PC-9 (cell line): ENCODE results near the gene FARS2. TPM values are rescaled to one million over a fixed set of nuclear protein-coding genes. Genes with fewer than 3 reads are reported as not detected.

Experiments used
- BruUV-seq: library from RNA; stranded (reverse); fragments of 400-500 nt; replicated peaks from 2 replicates; lab custom pipeline; 2021; lab: Mats Ljungman, UMichigan
- CTCF ChIA-PET: fragments of 300-600 bp; sonication (Branson Sonifier 250); formaldehyde crosslinking; loops from one replicate; lab custom pipeline; 2022; ENCODE audit warnings: antibody characterized with exemption; lab: Charles Lee
- POLR2A ChIA-PET: fragments of 300-600 bp; sonication (Branson Sonifier 250); formaldehyde crosslinking; loops from one replicate; lab custom pipeline; 2022; ENCODE audit warnings: antibody characterized with exemption; ENCODE audit not compliant: unreplicated experiment; lab: Charles Lee
- DNase-seq, 2 experiments: peaks; one replicate each; pipeline versions ENCODE4 v3.0.0 to v3.0.0-alpha.2; 2015 to 2022; ENCODE audit warnings: mixed read lengths in 1 of 2
- H2AFZ ChIP-seq: fragments of 200-600 bp; sonication (generic); 2 replicates; pipeline ENCODE4 v1.8.1; 2017; ENCODE audit warnings: antibody characterized with exemption
- H3F3A ChIP-seq: fragments of 200-600 bp; sonication (generic); 2 replicates; pipeline ENCODE4 v1.8.1; 2017; ENCODE audit warnings: antibody characterized with exemption, mild to moderate bottlenecking, low read depth; ENCODE audit not compliant: insufficient read depth
- H3K27ac ChIP-seq: fragments of 200-600 bp; sonication (generic); 2 replicates; pipeline ENCODE4 v1.6.1; 2016; ENCODE audit warnings: mixed run types
- H3K27me3 ChIP-seq: fragments of 200-600 bp; sonication (generic); 2 replicates; pipeline ENCODE4 v1.6.1; 2016; ENCODE audit warnings: low read depth, mixed run types; ENCODE audit not compliant: insufficient read depth
- H3K36me3 ChIP-seq: fragments of 200-600 bp; sonication (generic); 2 replicates; pipeline ENCODE4 v1.6.1; 2016; ENCODE audit warnings: low read depth, mixed run types
- H3K4me1 ChIP-seq: fragments of 200-600 bp; sonication (generic); replicated peaks from 2 replicates; pipeline ENCODE4 v1.6.1; 2016; ENCODE audit warnings: mixed run types; ENCODE audit not compliant: insufficient read depth
- H3K4me2 ChIP-seq: fragments of 200-600 bp; sonication (generic); 2 replicates; pipeline ENCODE4 v1.6.1; 2017; ENCODE audit warnings: mixed run types
- H3K4me3 ChIP-seq: fragments of 200-600 bp; sonication (generic); 2 replicates; pipeline ENCODE4 v1.6.1; 2016; ENCODE audit warnings: mixed run types
- H3K79me2 ChIP-seq: fragments of 200-600 bp; sonication (generic); 2 replicates; pipeline ENCODE4 v1.6.1; 2017; ENCODE audit warnings: low read depth, mixed run types
- H3K9me2 ChIP-seq: fragments of 200-600 bp; sonication (generic); 2 replicates; pipeline ENCODE4 v1.8.1; 2017; ENCODE audit warnings: mild to moderate bottlenecking; ENCODE audit not compliant: insufficient read depth
- H3K9me3 ChIP-seq: fragments of 200-600 bp; sonication (generic); 2 replicates; pipeline ENCODE4 v1.8.1; 2016; ENCODE audit warnings: low read depth; ENCODE audit not compliant: insufficient read depth
- H4K20me1 ChIP-seq: fragments of 200-600 bp; sonication (generic); 2 replicates; pipeline ENCODE4 v1.8.1; 2017; ENCODE audit not compliant: insufficient read depth
- CTCF ChIP-seq: fragments of 200-600 bp; sonication (generic); conservative IDR thresholded peaks from 2 replicates; pipeline ENCODE4 v1.6.1; 2017; ENCODE audit warnings: mixed run types, antibody characterized with exemption, mild to moderate bottlenecking, moderate library complexity
- EZH2 ChIP-seq: fragments of 200-600 bp; sonication (generic); IDR thresholded peaks from 2 replicates; pipeline ENCODE4 v1.8.0; 2017; ENCODE audit warnings: antibody characterized with exemption, low read depth
- intact Hi-C: fragments of 100-400 bp; cut with micrococcal nuclease; formaldehyde crosslinking; loops from one replicate; pipeline ENCODE4 v1.10.0; 2022; ENCODE audit not compliant: unreplicated experiment
- total RNA-seq: library from RNA; stranded (reverse); gene quantifications from 2 replicates; pipeline ENCODE4 v1.2.3, GENCODE V29; 2021

The FARS2 gene
- total RNA-seq, 1 experiment from 2014 or later, result 26.7 TPM

GRCh38 chr6:5398530-5398929, 137.2 kb downstream of the FARS2 start:
- no peak overlapping the region for H3K4me2 ChIP-seq
- H3K27ac ChIP-seq, result no peak overlapping the region
- H3K36me3 ChIP-seq, result no peaks in the 10 kb centered on the region
- ChIA-PET CTCF (interaction anchor here (0.6 to 1.0 kb wide), 3 partner anchors 56 to 1377 kb away, joined by 3 to 4 read pairs (median 4); no protein-coding TSS in a partner anchor), POLR2A (no interaction called here)
- H2AFZ ChIP-seq, result no peak overlapping the region
- TF ChIP-seq CTCF (peak; percentile 58), EZH2 (no peak)
- BruUV-seq, result no TSS peak
- no peaks in the 10 kb centered on the region; the same call in 1 of the 2 replicates for H4K20me1 ChIP-seq
- no peaks in the 10 kb centered on the region for H3K9me2 ChIP-seq
- no peaks in the 10 kb centered on the region for H3K4me1 ChIP-seq
- no peaks in the 10 kb centered on the region for H3F3A ChIP-seq
- DNase-seq, result peak in 1 of 2 experiments; percentile 49
- H3K79me2 ChIP-seq, result no peaks in the 10 kb centered on the region
- H3K27me3 ChIP-seq, result no peaks in the 10 kb centered on the region
- intact Hi-C loops, result no loop called here
- no peaks in the 10 kb centered on the region for H3K9me3 ChIP-seq
- no peak overlapping the region for H3K4me3 ChIP-seq

GRCh38 chr6:5399391-5399790, 138.1 kb downstream of the FARS2 start:
- no peak for TF ChIP-seq CTCF
- TF ChIP-seq EZH2, result no peak
- CTCF ChIA-PET, result no interaction called here
- no TSS peak for BruUV-seq

GRCh38 chr6:5401845-5402738, 140.8 kb downstream of the FARS2 start:
- H2AFZ ChIP-seq, result no peak overlapping the region
- no peak overlapping the region for H3K4me2 ChIP-seq
- POLR2A ChIA-PET, result no interaction called here
- H3K4me1 ChIP-seq, result no peaks in the 10 kb centered on the region
- H3K9me3 ChIP-seq, result no peaks in the 10 kb centered on the region
- no peaks in the 10 kb centered on the region for H3F3A ChIP-seq
- H3K27ac ChIP-seq, result no peak overlapping the region
- H4K20me1 ChIP-seq, result no peaks in the 10 kb centered on the region; the same call in 1 of the 2 replicates
- no peaks in the 10 kb centered on the region for H3K27me3 ChIP-seq
- H3K36me3 ChIP-seq, result no peaks in the 10 kb centered on the region
- peak; percentile 66 for TF ChIP-seq CTCF
- TF ChIP-seq EZH2, result no peak
- H3K79me2 ChIP-seq, result no peaks in the 10 kb centered on the region
- no peak overlapping the region for H3K4me3 ChIP-seq
- CTCF ChIA-PET, result interaction anchor here (0.6 kb wide), 1 partner anchor 1145 kb away, joined by 3 read pairs; no protein-coding TSS in a partner anchor
- BruUV-seq, result no TSS peak
- H3K9me2 ChIP-seq, result no peaks in the 10 kb centered on the region
- intact Hi-C loops, result loop anchor here (1.0 to 5.0 kb wide), 3 partner anchors 259 to 1345 kb away; no protein-coding TSS in a partner anchor
- DNase-seq, result no peak

More at GRCh38 chr6:5399391-5399790, 138.1 kb downstream of the FARS2 start:
- no peaks in the 10 kb centered on the region for H3K9me2 ChIP-seq
- H3K9me3 ChIP-seq, result no peaks in the 10 kb centered on the region
- H3K27me3 ChIP-seq, result no peaks in the 10 kb centered on the region
- no peaks in the 10 kb centered on the region for H3K36me3 ChIP-seq
- POLR2A ChIA-PET, result no interaction called here
- no peak overlapping the region for H3K4me3 ChIP-seq
- H2AFZ ChIP-seq, result no peak overlapping the region
- no peak overlapping the region for H3K4me2 ChIP-seq
- no peaks in the 10 kb centered on the region for H3K79me2 ChIP-seq
- intact Hi-C loops, result no loop called here
- H3K4me1 ChIP-seq, result no peaks in the 10 kb centered on the region
- no peaks in the 10 kb centered on the region for H3F3A ChIP-seq
- no peak for DNase-seq
- H4K20me1 ChIP-seq, result no peaks in the 10 kb centered on the region; the same call in 1 of the 2 replicates
- no peak overlapping the region for H3K27ac ChIP-seq
